IPS DF 4.7 (cell line): Measurements from ENCODE around the gene SRCIN1.

ENCODE experiments used
- DNase-seq: peaks from one replicate; pipeline ENCODE4 v3.0.0-alpha.2; 2013; ENCODE audit warnings: low spot score; ENCODE audit errors: extremely low read depth

The SRCIN1 gene

DNA sequence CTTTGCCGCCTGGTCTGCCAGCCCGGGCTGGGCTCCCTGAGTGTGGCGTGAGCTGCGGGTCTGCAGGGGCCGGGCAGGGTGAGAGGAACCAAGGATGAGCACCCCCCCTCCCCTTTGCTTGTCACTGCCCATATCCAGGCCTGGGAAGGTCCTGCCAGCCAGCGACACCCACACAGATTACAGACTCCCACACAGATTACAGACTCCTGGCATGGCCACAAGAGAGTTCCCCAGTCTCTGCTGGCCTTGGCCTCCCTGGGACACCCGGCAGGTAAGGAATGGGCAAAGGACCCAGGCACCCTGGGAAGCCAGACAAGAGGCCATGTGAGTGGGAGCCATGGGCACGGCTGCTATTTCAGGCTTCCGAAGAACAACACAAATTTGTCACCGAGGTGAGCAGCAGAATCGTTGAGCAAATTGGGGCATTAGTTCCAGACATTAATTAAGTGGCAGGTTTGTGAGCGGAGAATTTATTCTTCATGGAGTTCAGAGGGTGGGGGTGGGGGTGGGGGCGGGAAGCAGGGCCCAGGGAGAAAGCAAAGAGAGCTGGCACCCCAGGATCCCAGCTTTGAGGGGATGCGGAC, 41.4 kb downstream of the SRCIN1 start:
- no peak for DNase-seq

GRCh38 chr17:38563362-38564253, 42.1 kb downstream of the SRCIN1 start:
- peak; percentile 76 for DNase-seq

GRCh38 chr17:38562903-38563302, 42.8 kb downstream of the SRCIN1 start:
- DNase-seq = no peak

DNA sequence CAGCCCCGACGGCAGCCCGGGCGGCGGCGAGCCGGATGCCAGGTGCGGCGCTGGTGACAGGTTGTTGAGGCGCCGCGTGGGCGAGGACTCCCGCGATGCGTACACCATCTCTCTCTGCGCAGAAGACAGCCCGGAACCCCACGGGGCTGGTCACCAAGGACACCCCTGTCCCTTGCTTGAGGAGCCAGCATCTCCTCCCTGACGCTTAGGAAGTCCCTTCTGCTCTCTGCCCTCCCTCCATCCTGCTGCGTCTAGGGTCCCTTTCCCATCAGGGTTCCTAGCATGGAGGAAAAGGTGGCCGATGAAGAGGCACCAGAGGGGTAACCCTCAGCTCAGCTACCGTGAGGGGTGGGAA, 43.6 kb downstream of the SRCIN1 start:
- DNase-seq = no peak

DNA sequence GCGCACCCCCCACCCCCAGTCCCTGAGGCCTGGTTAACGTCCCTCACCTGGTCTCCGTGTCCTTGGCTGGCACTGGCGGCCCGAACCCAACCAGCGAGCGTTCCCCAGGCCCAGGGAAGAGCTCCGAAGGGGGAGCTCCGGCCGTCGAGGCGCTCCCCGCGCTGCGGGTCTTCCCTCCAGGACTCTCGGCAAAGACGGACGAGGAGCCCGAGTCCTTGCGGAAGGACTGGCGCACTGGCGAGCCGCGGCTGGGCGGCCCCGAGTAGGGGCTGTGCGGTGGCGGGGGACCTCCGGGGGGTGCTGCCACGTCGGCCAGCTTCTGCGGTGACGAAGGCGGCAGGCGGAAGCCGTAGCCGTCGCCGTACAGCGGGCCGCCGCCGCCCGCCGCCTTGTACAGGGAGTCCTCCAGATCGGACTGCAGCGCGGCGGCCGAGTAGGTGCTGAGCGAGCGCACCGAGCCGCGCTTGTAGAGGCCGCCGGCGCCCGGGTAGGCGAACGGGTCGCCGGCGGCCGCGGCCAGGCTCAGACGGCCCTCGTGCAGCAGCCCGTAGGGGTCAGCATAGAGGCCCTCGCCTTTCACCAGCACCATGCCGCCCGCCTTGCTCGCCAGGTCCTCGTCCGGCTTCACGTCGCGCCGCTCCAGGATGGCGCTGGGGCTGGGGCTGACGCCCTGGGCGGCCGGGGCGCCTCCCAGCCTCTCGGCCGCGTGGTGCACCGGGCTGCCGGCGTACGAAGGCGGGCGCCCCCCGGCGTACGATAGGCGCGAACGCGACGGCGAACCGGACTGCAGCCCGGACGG, 44.1 kb downstream of the SRCIN1 start:
- no peak for DNase-seq

DNA sequence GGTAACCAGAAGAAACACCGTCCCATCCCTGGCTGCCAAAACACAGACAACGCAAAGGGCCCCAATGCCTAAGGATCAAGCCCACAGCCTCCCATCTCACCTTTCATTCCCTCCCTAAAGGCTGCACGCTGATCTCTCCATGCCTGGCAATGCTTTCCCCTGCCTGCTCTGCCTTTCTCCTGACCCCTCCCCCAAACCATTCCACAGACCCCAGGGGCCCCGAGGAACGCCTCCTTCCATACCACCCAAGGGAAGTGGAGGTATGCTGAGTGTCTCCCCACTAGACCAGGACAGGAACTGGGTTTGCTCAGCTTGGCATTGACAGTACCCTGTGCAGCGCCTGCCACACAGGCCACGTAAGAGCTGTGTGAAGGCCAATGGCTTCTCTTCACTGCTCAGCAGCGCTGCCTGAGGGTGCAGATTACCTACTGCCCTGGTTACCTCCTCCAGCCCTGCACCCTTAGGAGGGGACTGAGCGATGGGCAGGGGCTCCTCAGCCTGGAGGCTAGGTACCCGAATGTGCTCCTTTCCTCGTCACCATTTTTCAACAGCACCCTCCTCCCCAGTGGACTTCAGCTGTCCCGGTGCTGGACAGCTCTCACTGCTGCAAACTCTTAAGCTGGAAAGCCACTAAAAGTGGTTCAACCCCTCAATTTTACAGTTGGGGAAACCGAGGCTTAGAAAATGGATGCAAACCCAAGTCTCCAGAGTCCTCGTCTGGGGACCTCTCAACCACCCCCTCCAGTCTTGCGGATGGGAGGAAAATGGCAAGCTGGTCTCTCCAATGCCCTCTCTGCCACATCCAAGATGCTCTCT, 45.0 kb downstream of the SRCIN1 start:
- no peak for DNase-seq

- no peak for DNase-seq
These were observed 45.9 kb downstream of the SRCIN1 start for GRCh38 chr17:38559880-38560230.

DNA sequence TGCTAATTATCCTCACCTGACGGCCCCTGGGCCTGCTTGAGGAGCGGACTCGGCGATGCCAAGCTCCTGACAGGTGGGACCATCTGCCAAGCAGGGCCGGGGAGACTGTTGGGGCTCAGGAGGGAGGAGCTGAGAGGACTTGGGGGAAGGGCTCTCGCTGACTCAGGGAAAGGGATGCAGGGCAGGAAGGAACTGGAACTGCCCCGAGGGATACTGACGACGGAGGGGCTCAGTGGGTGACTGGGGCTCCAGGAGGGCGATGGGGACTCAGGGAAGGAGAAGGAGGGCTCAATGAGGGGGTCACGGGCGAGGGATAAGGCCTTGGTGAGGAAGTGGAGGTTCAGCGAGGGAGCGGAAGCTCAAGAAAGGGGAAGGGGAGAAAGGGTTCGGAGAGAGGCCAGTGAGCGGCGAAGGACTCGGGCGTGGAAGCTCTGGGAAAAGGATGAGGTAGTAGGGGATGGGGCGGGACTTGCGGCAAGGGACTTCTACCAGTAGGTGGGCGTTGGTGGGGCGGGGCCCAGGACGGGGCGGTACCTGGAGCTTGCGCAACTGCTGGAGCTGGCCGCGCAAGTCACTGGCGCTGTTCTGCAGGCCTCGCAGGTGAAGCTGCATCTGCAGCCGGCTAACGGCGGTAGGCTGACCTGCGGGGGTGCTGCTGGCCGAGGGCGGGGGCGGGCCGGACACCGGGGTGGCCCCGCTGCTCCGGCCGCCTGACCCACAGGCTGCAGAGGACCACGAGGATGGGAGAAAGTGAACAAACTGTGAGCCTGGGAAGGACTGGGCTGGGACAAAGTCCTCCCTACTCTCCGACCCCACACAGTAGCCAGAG, 46.5 kb downstream of the SRCIN1 start:
- no peak for DNase-seq

- DNase-seq = no peak
These were observed 47.1 kb downstream of the SRCIN1 start for GRCh38 chr17:38558728-38559050.

GRCh38 chr17:38557836-38558727, 47.7 kb downstream of the SRCIN1 start:
- peak; percentile 87 for DNase-seq

DNA sequence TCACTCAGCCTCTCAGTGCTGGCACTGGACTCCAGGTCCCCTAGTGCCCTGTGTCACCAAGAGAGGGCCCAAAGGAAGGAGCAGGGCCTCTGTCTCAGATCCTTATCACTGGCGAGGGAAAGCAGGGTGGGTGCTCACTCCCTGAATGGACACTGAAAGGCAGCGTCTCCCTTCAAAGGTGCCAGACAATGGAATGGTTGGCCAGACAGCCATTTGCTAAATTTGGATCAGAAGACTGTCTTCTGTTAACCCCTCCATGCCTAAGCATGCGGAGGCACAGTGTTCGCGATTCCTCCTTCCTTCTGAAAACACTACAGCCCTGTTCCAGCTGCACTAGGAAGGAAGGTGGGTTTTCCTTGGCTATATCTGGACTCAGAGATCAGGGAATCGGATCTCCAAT, 48.4 kb downstream of the SRCIN1 start:
- DNase-seq = no peak

DNA sequence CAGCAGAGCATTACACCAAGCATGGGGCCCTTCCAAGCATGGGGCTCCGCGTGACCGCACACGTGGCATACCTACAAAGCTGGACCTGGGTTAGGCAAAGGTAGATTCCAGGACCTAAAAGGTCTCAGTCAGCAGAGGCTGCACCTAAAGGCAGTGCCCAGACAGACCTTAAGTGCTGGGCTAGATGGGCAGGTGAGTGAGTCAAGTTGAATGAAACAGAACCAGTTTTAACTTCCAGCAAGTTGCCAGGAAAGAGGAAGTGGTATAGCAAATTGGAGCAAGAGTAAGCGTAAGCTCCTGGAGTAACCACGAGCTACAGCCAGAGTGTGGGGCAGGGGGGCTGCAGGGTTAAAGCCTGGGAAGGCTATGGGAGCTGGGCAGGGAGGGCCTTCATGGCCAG, 49.5 kb downstream of the SRCIN1 start:
- no peak for DNase-seq

DNA sequence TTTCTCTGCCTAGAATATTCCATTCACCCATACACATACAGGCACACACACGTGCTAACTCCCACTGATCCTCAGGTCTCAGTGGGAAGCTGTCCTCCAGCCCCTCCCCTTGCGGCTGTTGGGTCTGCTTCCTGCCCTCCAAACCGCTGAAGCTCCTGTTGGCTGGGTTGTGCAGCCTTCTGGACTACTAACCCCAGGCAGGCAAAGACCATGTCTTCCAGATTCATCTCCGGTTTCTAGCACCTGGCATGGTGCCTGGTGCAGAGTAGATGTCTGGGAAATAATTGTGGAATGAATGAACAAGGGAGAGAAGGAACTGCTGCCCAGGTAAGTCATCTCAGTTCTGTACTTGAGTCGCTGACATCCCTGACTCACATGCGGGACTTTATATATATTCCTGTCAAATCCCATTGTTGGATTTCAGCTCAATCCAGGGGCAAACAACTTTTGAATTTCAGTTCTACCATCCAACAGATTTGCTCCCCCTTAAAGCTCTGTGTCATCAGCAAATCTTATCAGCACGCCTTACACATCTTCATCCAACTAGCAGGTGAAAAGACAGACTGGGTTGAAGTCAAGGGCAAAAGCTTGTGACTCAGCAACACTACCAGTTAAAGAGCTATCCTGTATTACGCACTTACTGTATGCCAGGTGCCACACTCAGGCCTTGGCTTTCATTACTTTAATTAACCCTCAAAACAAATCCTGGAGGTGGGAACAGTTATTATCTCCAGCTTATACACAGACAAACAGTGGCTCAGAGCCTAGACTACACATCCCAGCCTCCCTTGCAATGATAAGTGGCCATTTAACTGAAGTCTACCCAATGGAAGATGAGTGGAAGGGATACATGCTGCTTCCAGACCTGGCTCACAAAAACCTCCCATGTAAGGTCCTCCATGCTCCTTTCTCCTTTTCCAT, 51.1 kb downstream of the SRCIN1 start:
- no peak for DNase-seq

- DNase-seq = no peak
These were observed 53.4 kb downstream of the SRCIN1 start for GRCh38 chr17:38552343-38552742.

- no peak for DNase-seq
These were observed 54.6 kb downstream of the SRCIN1 start for GRCh38 chr17:38551121-38551520.

- DNase-seq = no peak
These were observed 55.1 kb downstream of the SRCIN1 start for GRCh38 chr17:38550661-38551060.

DNA sequence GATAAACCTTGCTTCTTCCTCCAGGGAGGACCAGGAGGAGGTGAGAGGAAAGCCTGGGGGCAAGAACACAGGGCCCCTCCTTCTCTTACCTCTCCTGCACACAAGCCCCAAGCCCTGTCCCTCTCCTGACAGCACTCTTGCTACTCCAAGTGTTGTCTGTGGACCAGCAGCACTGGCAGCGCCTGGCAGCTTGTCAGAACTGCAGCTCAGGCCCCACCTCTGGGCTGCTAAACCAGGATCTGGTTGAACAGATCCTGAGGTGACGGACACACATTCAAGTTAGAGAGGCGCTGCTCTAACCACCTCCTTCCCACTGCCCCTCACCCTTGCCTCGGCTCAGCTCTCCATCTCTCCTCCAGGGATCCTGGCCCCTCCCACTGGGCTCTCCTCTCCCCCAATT, 56.5 kb downstream of the SRCIN1 start:
- no peak for DNase-seq

DNA sequence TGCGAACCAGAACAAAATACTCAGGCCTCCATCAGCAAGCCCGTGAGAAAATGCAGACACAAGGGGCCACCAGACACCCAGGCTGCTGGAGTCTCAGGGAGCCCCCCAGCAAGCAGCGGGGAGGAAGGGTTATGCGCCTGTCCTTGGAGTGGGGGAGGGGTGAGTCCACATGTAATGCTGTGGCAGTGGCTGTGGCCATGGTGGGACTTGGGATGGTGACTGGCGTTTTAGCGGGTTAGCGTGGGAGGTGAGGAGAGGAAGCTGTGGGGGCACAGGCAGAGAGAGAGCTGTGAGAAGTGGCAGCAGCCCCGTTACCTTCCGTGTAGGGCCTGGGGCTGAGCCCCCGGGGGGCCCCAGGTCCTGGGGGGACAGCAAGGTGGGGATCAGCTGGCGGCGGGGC, 58.3 kb downstream of the SRCIN1 start:
- DNase-seq = no peak

GRCh38 chr17:38546396-38546795, 59.4 kb downstream of the SRCIN1 start:
- no peak for DNase-seq
